Karpas-422 (cell line): ENCODE measurements around the gene PLCH2. TPM values are rescaled to one million over a fixed set of nuclear protein-coding genes. Genes with fewer than 3 reads are reported as not detected.

Source experiments
- DNase-seq: peaks from one replicate; pipeline ENCODE4 v3.0.0-alpha.2; 2015
- H2AFZ ChIP-seq: fragments of 200-600 bp; sonication (generic); 2 replicates; pipeline ENCODE4 v1.6.1; 2014; ENCODE audit warnings: antibody characterized with exemption, low read length, mixed read lengths
- H3K27ac ChIP-seq: fragments of 200-600 bp; sonication (generic); 2 replicates; pipeline ENCODE4 v1.5.1; 2014; ENCODE audit warnings: mild to moderate bottlenecking, low read length, moderate library complexity
- H3K27me3 ChIP-seq: fragments of 200-600 bp; sonication (generic); 2 replicates; pipeline ENCODE4 v1.6.1; 2014; ENCODE audit warnings: low read length, mixed read lengths
- H3K36me3 ChIP-seq: fragments of 200-600 bp; sonication (generic); 2 replicates; pipeline ENCODE4 v1.6.1; 2014; ENCODE audit warnings: low read length, mixed read lengths; ENCODE audit not compliant: insufficient read depth
- H3K4me1 ChIP-seq: fragments of 200-600 bp; sonication (generic); 2 replicates; pipeline ENCODE4 v1.6.1; 2014; ENCODE audit warnings: mild to moderate bottlenecking, low read length, mixed read lengths
- H3K4me2 ChIP-seq: fragments of 200-600 bp; sonication (generic); 2 replicates; pipeline ENCODE4 v1.6.1; 2014; ENCODE audit warnings: low read length, low read depth, mild to moderate bottlenecking; ENCODE audit not compliant: poor library complexity, severe bottlenecking
- H3K4me3 ChIP-seq: fragments of 200-600 bp; sonication (generic); 2 replicates; pipeline ENCODE4 v1.5.1; 2014; ENCODE audit warnings: mild to moderate bottlenecking, antibody characterized with exemption, low read length, mixed read lengths
- H3K79me2 ChIP-seq: fragments of 200-600 bp; sonication (generic); 2 replicates; pipeline ENCODE4 v1.6.1; 2014; ENCODE audit warnings: mild to moderate bottlenecking, low read length, mixed read lengths
- H3K9ac ChIP-seq: fragments of 200-600 bp; sonication (generic); 2 replicates; pipeline ENCODE4 v1.6.0; 2014; ENCODE audit warnings: low read length
- H3K9me2 ChIP-seq: fragments of 200-600 bp; sonication (generic), shearing (Covaris generic); replicated peaks from 2 replicates; pipeline ENCODE4 v1.6.0; 2014; ENCODE audit warnings: mild to moderate bottlenecking, low read length, moderate library complexity; ENCODE audit not compliant: insufficient read depth
- H3K9me3 ChIP-seq: fragments of 300-700, 200-600 bp; sonication (generic); 2 replicates; pipeline ENCODE4 v1.6.1; 2014; ENCODE audit warnings: low read length, mixed read lengths
- H4K20me1 ChIP-seq: fragments of 200-600 bp; sonication (generic); 2 replicates; pipeline ENCODE4 v1.6.1; 2014; ENCODE audit warnings: mild to moderate bottlenecking, antibody characterized with exemption, low read length, low read depth; ENCODE audit not compliant: insufficient read depth
- total RNA-seq: library from RNA; depleted of rRNA; stranded (reverse); fragments of >200 nt; shearing (Covaris generic); gene quantifications from 2 replicates; pipeline ENCODE4 v1.2.3, GENCODE V29; 2014; ENCODE audit warnings: low replicate concordance

The PLCH2 gene
- total RNA-seq, 1 experiment from 2014 or later: 0.19 TPM

DNA sequence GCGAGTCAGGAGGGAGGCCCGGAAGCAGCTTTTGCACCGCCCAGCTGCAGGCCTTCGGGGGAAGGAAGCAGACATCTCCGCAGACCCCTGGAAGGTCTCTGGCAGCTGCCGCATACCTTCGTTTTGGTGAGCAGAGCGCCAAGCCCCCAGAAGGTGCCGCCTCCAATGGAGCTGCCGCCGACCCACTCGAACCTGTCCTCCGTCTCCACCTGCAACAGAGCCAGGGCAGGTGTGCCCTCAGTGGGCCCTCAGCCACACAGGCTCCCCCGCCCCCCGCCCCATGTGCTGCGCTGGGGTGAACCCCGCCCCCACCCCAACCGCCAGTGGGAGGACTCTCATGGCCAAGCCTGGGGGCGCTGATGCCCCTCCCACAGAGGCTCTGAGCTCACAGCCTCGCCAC, 44.1 kb downstream of the PLCH2 start:
- Histone ChIP-seq H3K9me2 (no peaks in the 10 kb centered on the region), H3K4me2 (no peak overlapping the region), H3K4me1 (peaks cover 13% of the 10 kb centered on the region), H3K9ac (no peak overlapping the region), H3K79me2 (peaks cover 38% of the 10 kb centered on the region), H3K9me3 (no peaks in the 10 kb centered on the region), H3K4me3 (no peak overlapping the region), H2AFZ (no peak overlapping the region), H3K27ac (no peak overlapping the region), H3K36me3 (peaks cover 7% of the 10 kb centered on the region; the same call in 1 of the 2 replicates), H3K27me3 (no peaks in the 10 kb centered on the region), H4K20me1 (peaks cover 34% of the 10 kb centered on the region)
- DNase-seq: no peak

DNA sequence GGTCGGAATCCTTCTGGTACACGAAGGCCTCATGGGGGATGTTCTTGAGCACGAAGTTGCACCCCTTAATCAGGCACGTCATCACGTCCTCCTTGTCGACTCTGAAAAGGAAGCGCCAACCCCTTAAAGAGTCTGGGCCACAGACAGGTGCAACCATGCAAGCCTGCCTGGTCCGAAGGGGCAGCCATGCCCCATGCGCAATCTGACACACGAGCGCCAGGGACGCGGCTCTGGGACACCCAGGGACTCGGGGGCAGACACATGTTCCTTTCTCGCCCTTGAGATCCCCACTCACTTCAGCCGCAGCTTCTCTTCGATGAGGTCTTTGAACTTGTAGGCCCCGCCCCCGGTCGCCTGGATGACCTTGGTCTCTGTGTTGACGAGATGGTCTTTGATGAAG, 44.7 kb downstream of the PLCH2 start:
- Histone ChIP-seq H3K4me2 (no peak overlapping the region), H2AFZ (no peak overlapping the region), H3K27me3 (no peaks in the 10 kb centered on the region), H3K4me1 (peaks cover 14% of the 10 kb centered on the region), H3K36me3 (peaks cover 7% of the 10 kb centered on the region; the same call in 1 of the 2 replicates), H3K79me2 (peaks cover 44% of the 10 kb centered on the region), H3K9me2 (no peaks in the 10 kb centered on the region), H4K20me1 (peaks cover 40% of the 10 kb centered on the region), H3K9me3 (no peaks in the 10 kb centered on the region), H3K27ac (no peak overlapping the region), H3K4me3 (no peak overlapping the region), H3K9ac (no peak overlapping the region)
- no peak for DNase-seq

DNA sequence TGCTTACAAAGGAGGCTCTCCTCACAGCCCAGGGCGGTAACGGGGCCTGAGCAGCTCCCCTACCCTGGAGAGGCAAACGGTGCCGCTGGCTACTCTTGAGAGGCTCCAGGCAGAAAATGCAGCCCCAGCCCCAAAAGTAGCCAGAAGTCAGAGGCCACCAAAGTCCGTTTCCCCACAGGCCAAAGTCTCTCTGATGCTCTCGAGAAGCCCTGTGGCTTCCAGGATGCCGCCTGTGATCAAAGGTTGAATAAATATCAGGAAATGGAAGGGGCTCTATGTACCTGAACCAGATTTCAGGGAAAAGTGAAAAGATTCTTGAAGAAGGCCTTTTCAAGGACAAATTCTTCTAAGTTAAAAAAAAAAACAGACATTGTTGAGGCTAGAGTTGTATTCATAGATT, 46.1 kb downstream of the PLCH2 start:
- Histone ChIP-seq H3K9ac (no peak overlapping the region), H3K4me3 (no peak overlapping the region), H3K79me2 (peaks cover 46% of the 10 kb centered on the region), H3K36me3 (peaks cover 7% of the 10 kb centered on the region; the same call in 1 of the 2 replicates), H3K9me3 (no peaks in the 10 kb centered on the region), H3K4me1 (peaks cover 22% of the 10 kb centered on the region), H3K4me2 (no peak overlapping the region), H4K20me1 (peaks cover 44% of the 10 kb centered on the region), H2AFZ (no peak overlapping the region), H3K27me3 (no peaks in the 10 kb centered on the region), H3K9me2 (no peaks in the 10 kb centered on the region), H3K27ac (no peak overlapping the region)
- DNase-seq: no peak

DNA sequence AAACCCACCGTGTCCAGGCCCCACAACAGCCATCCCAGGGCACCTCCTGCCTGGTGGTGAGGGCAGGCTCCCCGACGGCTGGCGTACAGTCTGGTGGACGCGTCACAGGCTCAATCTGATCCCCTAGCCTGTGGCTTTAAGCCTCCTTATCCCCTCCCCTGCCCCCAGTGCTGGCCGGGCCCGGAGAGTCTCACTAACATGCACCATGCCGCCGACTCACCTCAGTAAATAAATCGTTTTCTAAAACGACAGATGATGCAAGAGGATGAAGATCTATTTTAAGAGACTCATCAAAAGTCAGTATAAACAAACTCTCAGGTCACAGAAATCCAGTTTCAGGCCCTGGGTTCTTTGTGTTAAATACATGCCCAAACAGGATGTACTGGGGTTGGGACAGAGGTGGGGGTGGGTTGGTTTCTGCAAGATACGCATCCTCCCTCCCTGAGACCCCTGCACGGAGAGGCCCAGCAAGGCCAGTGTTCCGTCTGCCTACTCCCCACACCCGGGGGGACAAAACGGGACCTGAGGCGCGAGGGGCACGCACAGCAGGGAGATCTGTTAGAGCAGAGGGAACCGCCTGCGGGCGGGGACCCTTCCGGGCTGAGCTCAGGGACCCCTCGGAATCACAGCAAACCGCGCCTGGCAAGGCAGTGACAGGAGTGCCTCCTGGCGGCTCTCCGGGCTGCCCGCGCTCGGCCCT, 47.3 kb downstream of the PLCH2 start:
- no peak overlapping the region for H2AFZ ChIP-seq
- H4K20me1 ChIP-seq: peaks cover 44% of the 10 kb centered on the region
- no peaks in the 10 kb centered on the region for H3K9me2 ChIP-seq
- H3K79me2 ChIP-seq: peaks cover 46% of the 10 kb centered on the region
- H3K36me3 ChIP-seq: peaks cover 2% of the 10 kb centered on the region; the same call in 1 of the 2 replicates
- H3K9ac ChIP-seq: no peak overlapping the region
- no peak for DNase-seq
- no peaks in the 10 kb centered on the region for H3K9me3 ChIP-seq
- H3K27ac ChIP-seq: no peak overlapping the region
- H3K27me3 ChIP-seq: no peaks in the 10 kb centered on the region
- H3K4me2 ChIP-seq: no peak overlapping the region
- H3K4me3 ChIP-seq: no peak overlapping the region
- peaks cover 22% of the 10 kb centered on the region for H3K4me1 ChIP-seq

DNA sequence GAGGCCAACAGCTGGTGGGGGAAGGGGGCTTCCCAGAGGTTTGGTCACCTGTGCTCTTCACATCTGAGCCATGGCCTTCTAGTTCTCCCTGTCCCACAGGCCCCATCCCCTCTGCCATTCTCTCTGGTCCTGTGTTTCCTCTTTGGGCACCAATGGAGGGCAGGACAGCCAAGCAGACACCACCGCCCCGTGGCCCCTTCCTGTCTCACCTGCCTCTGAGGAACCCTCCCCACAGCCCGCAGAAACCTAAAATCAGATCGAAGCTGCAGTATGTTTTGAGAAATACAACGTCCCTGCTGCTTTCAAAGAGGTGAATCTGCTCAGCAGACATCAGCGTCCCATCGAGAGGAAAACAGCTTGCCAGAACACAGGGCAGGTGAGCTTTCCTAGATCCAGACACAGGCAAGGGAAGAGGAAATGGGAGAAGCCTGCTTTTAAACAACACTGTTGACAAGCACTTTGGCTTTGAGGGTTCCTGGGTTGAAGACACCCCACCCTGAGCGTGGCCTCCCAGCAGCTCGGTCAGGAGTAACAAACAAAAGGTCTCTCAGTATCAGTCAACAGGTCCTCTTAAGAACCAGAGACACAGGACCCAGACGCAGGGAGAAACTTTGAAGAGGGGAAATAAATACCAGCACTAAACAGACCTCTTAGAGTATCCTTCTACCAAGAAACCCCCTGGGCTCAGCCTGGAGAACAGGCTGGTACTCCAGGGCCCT, 48.0 kb downstream of the PLCH2 start:
- H3K27ac ChIP-seq: no peak overlapping the region
- H4K20me1 ChIP-seq: peaks cover 44% of the 10 kb centered on the region
- H3K36me3 ChIP-seq: peaks cover 2% of the 10 kb centered on the region; the same call in 1 of the 2 replicates
- no peaks in the 10 kb centered on the region for H3K9me3 ChIP-seq
- no peak for DNase-seq
- H3K27me3 ChIP-seq: no peaks in the 10 kb centered on the region
- peaks cover 46% of the 10 kb centered on the region for H3K79me2 ChIP-seq
- H3K4me2 ChIP-seq: peak overlapping the region; percentile 81
- peaks cover 29% of the 10 kb centered on the region for H3K4me1 ChIP-seq
- H3K9me2 ChIP-seq: no peaks in the 10 kb centered on the region
- H3K9ac ChIP-seq: peak overlapping the region; percentile 95; the same call in 1 of the 2 replicates
- H3K4me3 ChIP-seq: peak overlapping the region; percentile 99; the same call in 1 of the 2 replicates
- no peak overlapping the region for H2AFZ ChIP-seq

DNA sequence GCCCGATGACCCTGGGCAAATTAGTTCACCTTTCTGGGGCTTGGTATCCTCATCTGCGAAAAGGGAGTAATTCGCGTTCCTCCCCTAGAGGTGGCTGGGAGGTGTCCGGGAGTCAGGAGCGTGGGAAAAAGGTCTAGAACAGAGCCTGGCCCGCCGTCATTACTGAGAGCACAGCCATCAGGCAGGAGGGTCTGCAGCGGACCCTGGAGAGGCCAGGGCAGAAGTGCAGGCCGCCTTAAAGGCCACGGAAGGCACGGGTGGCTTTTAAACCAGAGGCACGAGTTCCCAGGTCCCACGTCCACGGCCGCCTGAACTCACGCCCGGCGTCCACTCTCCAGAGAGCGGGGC, 49.5 kb downstream of the PLCH2 start:
- H3K4me1 ChIP-seq: peaks cover 31% of the 10 kb centered on the region
- H3K79me2 ChIP-seq: peaks cover 46% of the 10 kb centered on the region
- peaks cover 44% of the 10 kb centered on the region for H4K20me1 ChIP-seq
- H3K27me3 ChIP-seq: no peaks in the 10 kb centered on the region
- no peak overlapping the region for H3K27ac ChIP-seq
- H3K9me3 ChIP-seq: no peaks in the 10 kb centered on the region
- no peak for DNase-seq
- no peak overlapping the region for H2AFZ ChIP-seq
- peak overlapping the region; percentile 81 for H3K4me2 ChIP-seq
- H3K9ac ChIP-seq: peak overlapping the region; percentile 95
- peak overlapping the region; percentile 99 for H3K4me3 ChIP-seq
- H3K9me2 ChIP-seq: no peaks in the 10 kb centered on the region
- H3K36me3 ChIP-seq: peaks cover 2% of the 10 kb centered on the region; the same call in 1 of the 2 replicates

DNA sequence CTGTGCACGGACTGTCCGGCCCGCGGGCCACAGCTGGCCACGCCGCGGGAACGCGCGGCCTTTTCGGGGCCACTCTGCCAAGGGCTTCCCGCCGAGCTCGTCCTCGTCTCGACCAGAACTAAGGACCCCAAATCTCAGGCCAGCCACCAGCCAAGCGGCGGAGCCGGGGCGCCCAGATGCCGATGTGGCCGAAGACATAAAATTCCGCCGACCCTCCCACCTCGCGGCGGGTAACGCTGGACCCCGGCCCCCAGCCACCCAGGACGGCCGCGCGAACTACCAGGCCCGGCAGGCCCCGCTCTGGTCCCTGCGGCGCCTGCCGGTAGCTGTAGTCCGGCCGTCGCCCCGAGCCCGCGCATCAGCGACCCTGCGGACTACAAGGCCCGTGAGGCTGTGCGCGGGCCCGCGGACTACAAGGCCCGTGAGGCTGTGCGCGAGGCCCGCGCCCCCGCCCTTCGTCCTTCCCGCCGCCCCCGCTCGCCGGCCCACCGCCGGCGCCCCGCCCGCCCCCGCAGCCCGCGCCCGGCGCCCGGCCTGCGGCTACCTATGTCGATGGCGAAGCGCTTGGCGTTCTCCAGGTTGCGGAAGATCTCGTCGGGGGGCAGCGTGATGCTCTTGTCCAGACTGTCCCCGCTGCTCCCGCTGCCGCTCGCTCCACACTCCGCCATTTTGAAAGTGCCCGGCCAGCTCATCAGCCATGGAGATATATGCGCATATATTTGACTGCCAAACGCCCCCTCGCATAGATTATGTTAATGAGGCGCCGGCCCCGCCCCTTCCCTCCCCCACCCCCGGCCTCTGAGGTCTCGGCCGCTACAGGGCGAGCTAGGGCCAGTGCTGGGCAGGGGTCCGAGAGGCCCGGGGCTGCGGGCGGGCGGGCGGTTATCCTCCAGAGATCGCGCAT, 50.1 kb downstream of the PLCH2 start, which contains the start of gene PANK4:
TSS of gene PANK4 (minus strand) at position 677 of the 904 bp plus-strand sequence. CDS start at position 668, 9 bp downstream.
- Histone ChIP-seq H3K4me3 (peak within 1 kb of the TSS; percentile 99), H3K4me1 (peaks cover 31% of the 10 kb centered on the region), H3K27me3 (no peaks in the 10 kb centered on the region), H2AFZ (no peak within 1 kb of the TSS), H3K27ac (no peak within 1 kb of the TSS), H3K9me2 (no peaks in the 10 kb centered on the region), H4K20me1 (peaks cover 44% of the 10 kb centered on the region), H3K36me3 (no peaks in the 10 kb centered on the region), H3K9me3 (no peaks in the 10 kb centered on the region), H3K4me2 (peak within 1 kb of the TSS; percentile 81), H3K79me2 (peaks cover 46% of the 10 kb centered on the region), H3K9ac (peak within 1 kb of the TSS; percentile 95)
- peak; percentile 96 for DNase-seq
